ENCODE data around the gene SLC34A3.

SLC34A3 gene

DNA sequence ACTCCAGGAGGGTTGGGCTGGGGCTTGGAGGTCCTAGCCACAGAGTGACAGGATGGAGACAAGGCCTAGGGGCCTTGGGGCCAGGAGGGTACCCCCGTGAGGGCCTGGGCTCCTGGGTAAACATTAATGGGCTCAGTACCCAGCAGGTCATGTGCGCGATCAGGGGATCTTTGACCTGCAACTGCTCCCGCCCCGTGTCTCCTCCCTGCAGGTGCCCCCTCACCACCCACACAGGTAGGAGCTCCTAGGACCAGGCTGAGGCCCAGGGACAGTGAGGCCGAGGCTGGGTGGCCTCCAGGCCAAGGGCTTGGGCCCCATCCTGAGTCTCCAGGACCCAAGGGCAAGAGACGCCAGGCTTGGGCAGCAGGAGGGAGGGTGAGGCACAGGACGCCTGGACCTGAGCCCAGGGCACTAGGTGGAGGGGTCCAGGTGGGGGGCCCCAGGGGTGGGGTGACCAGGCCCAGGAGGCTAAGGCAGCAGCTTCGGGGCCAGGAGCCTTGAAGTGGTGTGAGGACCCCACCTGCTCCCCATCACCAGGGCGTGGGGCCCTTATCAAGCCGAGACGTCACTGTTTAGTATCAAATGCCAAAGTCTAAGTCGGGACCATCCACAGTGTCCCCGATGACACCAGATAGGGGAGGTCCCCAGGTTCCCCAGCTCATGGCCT is at the start of gene SLC34A3:
TSS of gene SLC34A3 (plus strand) at position 197 of the 667 bp plus-strand sequence. CDS start 802 bp downstream, outside the sequence.
- no peak within 1 kb of the TSS for H3K4me3 ChIP-seq (replicated peaks in 1 of 2; ENCODE audit: low read depth in 2 of 2, low read length in 2 of 2)
- TF ChIP-seq, protein P1, sequence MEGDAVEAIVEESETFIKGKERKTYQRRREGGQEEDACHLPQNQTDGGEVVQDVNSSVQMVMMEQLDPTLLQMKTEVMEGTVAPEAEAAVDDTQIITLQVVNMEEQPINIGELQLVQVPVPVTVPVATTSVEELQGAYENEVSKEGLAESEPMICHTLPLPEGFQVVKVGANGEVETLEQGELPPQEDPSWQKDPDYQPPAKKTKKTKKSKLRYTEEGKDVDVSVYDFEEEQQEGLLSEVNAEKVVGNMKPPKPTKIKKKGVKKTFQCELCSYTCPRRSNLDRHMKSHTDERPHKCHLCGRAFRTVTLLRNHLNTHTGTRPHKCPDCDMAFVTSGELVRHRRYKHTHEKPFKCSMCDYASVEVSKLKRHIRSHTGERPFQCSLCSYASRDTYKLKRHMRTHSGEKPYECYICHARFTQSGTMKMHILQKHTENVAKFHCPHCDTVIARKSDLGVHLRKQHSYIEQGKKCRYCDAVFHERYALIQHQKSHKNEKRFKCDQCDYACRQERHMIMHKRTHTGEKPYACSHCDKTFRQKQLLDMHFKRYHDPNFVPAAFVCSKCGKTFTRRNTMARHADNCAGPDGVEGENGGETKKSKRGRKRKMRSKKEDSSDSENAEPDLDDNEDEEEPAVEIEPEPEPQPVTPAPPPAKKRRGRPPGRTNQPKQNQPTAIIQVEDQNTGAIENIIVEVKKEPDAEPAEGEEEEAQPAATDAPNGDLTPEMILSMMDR (IDR thresholded peaks at IDR 0.05; ENCODE audit: low read depth, low read length) = no peak
- DNase-seq (ENCODE audit: low read depth in 2 of 2) = no peak

DNA sequence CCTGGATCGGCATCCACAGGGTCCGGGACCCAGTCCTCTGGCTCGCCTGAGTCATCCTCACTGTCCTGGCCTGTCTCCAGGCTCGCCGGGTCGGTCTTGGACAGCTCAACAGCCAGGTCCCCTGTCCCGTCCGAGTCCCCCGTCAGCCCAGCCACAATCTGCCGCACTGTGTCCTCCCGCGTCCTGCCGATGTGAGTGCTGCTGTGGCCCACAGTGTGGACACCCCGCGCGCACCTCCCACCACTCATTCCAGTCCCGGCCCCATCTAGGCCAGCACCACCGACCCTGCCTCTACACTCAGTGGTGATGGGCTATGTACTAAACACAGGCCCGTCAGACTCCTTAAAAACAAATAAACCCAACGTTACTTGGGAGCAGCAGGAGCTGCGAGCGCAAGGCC is 49.0 kb upstream of the SLC34A3 start:
- TF ChIP-seq, protein P1 (IDR thresholded peaks at IDR 0.05; ENCODE audit: low read depth, low read length) = no peak
- H3K4me3 ChIP-seq (replicated peaks in 1 of 2; ENCODE audit: low read depth in 2 of 2, low read length in 2 of 2) = no peak overlapping the region
- DNase-seq (ENCODE audit: low read depth in 2 of 2) = no peak

DNA sequence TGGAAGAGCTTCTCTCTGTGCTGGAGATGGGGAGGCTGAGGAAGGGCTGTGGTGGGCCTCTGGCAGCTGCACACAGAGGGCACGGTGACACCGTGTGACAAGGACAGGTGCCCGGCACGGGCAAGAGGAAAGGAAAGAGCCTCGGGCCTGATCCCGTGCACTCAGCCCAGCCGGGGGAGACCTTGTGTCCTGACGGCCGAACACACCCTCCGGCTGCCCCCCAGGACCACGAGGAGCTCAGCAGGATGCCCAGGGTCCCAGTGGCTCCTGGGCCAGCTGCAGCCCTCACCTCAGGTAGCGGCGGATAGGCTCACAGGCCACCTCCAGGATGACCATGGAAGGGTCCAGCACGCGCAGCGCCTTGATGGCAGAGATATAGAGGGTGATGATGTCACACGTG is 47.9 kb upstream of the SLC34A3 start:
- no peak for DNase-seq (ENCODE audit: low read depth in 2 of 2)
- TF ChIP-seq, protein P1 (IDR thresholded peaks at IDR 0.05; ENCODE audit: low read depth, low read length) = no peak
- no peak overlapping the region for H3K4me3 ChIP-seq (replicated peaks in 1 of 2; ENCODE audit: low read depth in 2 of 2, low read length in 2 of 2)

- TF ChIP-seq, protein P1 (IDR thresholded peaks at IDR 0.05; ENCODE audit: low read depth, low read length) = no peak
- DNase-seq (ENCODE audit: low read depth in 2 of 2) = no peak
- H3K4me3 ChIP-seq (replicated peaks in 1 of 2; ENCODE audit: low read depth in 2 of 2, low read length in 2 of 2) = no peak overlapping the region
These were observed 46.6 kb upstream of the SLC34A3 start for GRCh38 chr9:137183980-137184595.

DNA sequence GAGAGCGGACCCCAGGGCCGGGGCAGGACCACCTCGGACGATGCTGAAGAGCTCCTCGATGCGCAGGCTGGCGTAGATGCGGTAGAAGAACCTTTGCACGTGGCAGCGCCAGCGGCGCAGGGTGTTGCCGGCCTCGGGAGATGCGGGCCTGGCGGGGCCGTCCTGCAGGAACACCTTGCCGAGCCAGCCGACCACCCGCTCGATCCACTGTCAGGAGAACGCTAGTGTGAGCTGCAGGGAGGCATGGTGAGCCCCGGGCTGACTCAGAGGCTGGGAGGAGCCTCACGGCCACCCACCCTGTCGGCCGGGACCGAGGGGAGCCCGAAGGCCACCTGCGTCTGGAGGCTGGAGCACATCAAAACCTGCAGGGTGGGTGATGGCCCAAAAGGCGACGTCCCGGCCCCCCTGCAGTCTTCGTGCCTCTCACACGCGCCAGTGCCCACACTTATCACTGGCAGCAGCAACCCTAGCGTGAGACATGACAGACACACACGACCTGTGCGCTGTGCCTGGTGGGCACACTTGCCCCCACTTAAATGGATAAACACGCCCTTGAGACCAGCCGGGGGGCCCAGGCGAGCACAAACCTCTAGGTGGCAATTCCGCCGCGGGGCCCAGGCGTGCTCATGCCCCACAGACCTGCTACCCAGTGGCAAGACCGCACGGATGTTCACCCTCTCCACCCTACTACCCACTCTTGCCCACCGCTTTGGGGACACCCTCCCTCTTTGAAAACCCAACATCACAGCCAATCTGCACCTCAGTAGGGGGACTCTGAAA is 45.6 kb upstream of the SLC34A3 start:
- TF ChIP-seq, protein P1 (IDR thresholded peaks at IDR 0.05; ENCODE audit: low read depth, low read length) = no peak
- no peak overlapping the region for H3K4me3 ChIP-seq (replicated peaks in 1 of 2; ENCODE audit: low read depth in 2 of 2, low read length in 2 of 2)
- no peak for DNase-seq (ENCODE audit: low read depth in 2 of 2)

DNA sequence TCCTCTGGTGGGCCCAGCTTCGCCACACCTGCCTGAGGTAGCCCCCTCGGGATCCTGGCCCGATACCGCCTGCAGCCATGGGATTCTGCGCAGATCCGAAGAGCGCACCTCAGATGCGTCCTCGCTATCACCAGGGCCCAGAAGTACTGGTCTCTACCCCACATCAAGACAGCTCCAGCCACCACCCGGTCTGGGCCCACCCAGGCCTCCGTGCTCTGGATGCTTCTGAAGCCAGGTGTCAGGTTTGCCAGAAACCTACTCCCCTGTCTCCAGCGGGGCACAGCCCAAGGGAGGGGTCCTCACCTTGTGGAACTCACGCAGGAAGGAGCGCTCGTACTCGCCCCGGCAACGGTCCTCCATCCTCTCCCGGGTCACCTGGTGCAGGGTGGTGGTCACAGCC is 44.8 kb upstream of the SLC34A3 start:
- no peak for DNase-seq (ENCODE audit: low read depth in 2 of 2)
- TF ChIP-seq, protein P1 (IDR thresholded peaks at IDR 0.05; ENCODE audit: low read depth, low read length) = no peak
- H3K4me3 ChIP-seq (replicated peaks in 1 of 2; ENCODE audit: low read depth in 2 of 2, low read length in 2 of 2) = no peak overlapping the region

Data from cardiac fibroblast (primary cell).